SU-DHL-6 (cell line): ENCODE data around the gene GAMT.

Source experiments
- H2AFZ ChIP-seq: fragments of 200-600 bp; sonication (generic); 2 replicates; pipeline ENCODE4 v1.6.1; 2014; ENCODE audit warnings: low read depth, mild to moderate bottlenecking, moderate library complexity, mixed read lengths, antibody characterized with exemption, low read length; ENCODE audit not compliant: severe bottlenecking
- H3F3A ChIP-seq: fragments of 200-600 bp; shearing (Covaris generic); 2 replicates; pipeline ENCODE4 v1.6.0; 2016; ENCODE audit warnings: antibody characterized with exemption, mild to moderate bottlenecking; ENCODE audit not compliant: insufficient read depth
- H3K27ac ChIP-seq: fragments of 200-600 bp; sonication (generic); 2 replicates; pipeline ENCODE4 v1.5.1; 2016; ENCODE audit warnings: low read depth, mild to moderate bottlenecking, low read length, moderate library complexity, mixed read lengths
- H3K27me3 ChIP-seq: fragments of 200-600 bp; sonication (generic), shearing (Covaris generic); 2 replicates; pipeline ENCODE4 v1.6.0; 2014; ENCODE audit warnings: mild to moderate bottlenecking, low read length
- H3K36me3 ChIP-seq: fragments of 200-600 bp; sonication (generic); 2 replicates; pipeline ENCODE4 v1.6.1; 2014; ENCODE audit warnings: mild to moderate bottlenecking, low read length, mixed read lengths
- H3K4me2 ChIP-seq: fragments of 300-600, 200-600 bp; shearing (Covaris generic), sonication (generic); 2 replicates; pipeline ENCODE4 v1.6.0; 2014; ENCODE audit warnings: low read length, low read depth, mild to moderate bottlenecking; ENCODE audit not compliant: poor library complexity, severe bottlenecking
- H3K4me3 ChIP-seq: fragments of 200-600 bp; sonication (generic); 2 replicates; pipeline ENCODE4 v1.5.1; 2014; ENCODE audit warnings: antibody characterized with exemption, low read length, mild to moderate bottlenecking, mixed read lengths; ENCODE audit not compliant: insufficient read depth, poor library complexity, severe bottlenecking
- H3K79me2 ChIP-seq: fragments of 200-600 bp; sonication (generic); 2 replicates; pipeline ENCODE4 v1.6.1; 2014; ENCODE audit warnings: mild to moderate bottlenecking, low read length, moderate library complexity; ENCODE audit not compliant: insufficient read depth
- H3K9ac ChIP-seq: fragments of 200-600 bp; sonication (generic); 2 replicates; pipeline ENCODE4 v1.7.0; 2014; ENCODE audit warnings: mild to moderate bottlenecking, low read length
- H3K9me2 ChIP-seq: fragments of 200-600 bp; sonication (generic); replicated peaks from 2 replicates; pipeline ENCODE4 v1.6.1; 2014; ENCODE audit warnings: low read length; ENCODE audit not compliant: insufficient read depth
- H3K9me3 ChIP-seq: fragments of 200-600 bp; sonication (generic); 2 replicates; pipeline ENCODE4 v1.6.1; 2014; ENCODE audit warnings: low read length, mixed read lengths; ENCODE audit not compliant: insufficient read depth
- H4K20me1 ChIP-seq: fragments of 200-600 bp; sonication (generic); 2 replicates; pipeline ENCODE4 v1.6.1; 2014; ENCODE audit warnings: low read depth, mild to moderate bottlenecking, antibody characterized with exemption, low read length, moderate library complexity, mixed read lengths
- EZH2phosphoT487 ChIP-seq: fragments of 200-600 bp; sonication (generic), shearing (Covaris generic); conservative IDR thresholded peaks from 2 replicates; pipeline ENCODE4 v1.6.1; 2018; ENCODE audit warnings: mild to moderate bottlenecking, antibody characterized with exemption, low read length, moderate library complexity, mixed read lengths
- TF ChIP-seq, protein P1 (sequence below): fragments of 200-600 bp; sonication (generic); IDR thresholded peaks from one replicate; pipeline ENCODE4 v1.5.1; 2017; ENCODE audit warnings: antibody characterized with exemption, mild to moderate bottlenecking, low read length, moderate library complexity; ENCODE audit not compliant: insufficient read depth, poor library complexity, severe bottlenecking

Gene GAMT

DNA sequence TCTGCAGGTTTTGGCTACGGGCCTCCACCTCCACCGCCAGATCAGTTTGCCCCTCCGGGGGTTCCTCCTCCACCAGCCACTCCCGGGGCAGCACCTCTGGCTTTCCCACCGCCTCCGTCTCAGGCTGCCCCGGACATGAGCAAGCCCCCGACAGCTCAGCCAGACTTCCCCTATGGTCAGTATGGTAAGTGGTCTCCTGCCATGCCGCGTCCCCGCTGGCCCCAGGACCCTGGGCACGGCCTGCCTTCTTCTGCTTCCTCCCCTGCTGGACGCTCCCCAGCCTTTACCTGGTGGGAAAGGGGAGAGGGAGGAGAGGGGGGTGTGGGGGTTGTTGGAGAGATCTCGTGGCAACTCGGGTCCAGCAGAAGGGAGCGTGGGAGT lies 31.2 kb upstream of the GAMT start:
- no peak overlapping the region for H3K9ac ChIP-seq
- no peak overlapping the region for H2AFZ ChIP-seq
- peaks cover 18% of the 10 kb centered on the region for H3F3A ChIP-seq
- no peaks in the 10 kb centered on the region for H3K9me2 ChIP-seq
- H4K20me1 ChIP-seq: no peaks in the 10 kb centered on the region
- H3K36me3 ChIP-seq: peaks cover 11% of the 10 kb centered on the region; the same call in 1 of the 2 replicates
- H3K27ac ChIP-seq: no peak overlapping the region
- TF ChIP-seq EZH2phosphoT487: no peak
- TF ChIP-seq, protein P1, sequence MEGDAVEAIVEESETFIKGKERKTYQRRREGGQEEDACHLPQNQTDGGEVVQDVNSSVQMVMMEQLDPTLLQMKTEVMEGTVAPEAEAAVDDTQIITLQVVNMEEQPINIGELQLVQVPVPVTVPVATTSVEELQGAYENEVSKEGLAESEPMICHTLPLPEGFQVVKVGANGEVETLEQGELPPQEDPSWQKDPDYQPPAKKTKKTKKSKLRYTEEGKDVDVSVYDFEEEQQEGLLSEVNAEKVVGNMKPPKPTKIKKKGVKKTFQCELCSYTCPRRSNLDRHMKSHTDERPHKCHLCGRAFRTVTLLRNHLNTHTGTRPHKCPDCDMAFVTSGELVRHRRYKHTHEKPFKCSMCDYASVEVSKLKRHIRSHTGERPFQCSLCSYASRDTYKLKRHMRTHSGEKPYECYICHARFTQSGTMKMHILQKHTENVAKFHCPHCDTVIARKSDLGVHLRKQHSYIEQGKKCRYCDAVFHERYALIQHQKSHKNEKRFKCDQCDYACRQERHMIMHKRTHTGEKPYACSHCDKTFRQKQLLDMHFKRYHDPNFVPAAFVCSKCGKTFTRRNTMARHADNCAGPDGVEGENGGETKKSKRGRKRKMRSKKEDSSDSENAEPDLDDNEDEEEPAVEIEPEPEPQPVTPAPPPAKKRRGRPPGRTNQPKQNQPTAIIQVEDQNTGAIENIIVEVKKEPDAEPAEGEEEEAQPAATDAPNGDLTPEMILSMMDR: no peak
- no peak overlapping the region for H3K4me2 ChIP-seq
- peaks cover 6% of the 10 kb centered on the region; the same call in 1 of the 2 replicates for H3K79me2 ChIP-seq
- H3K27me3 ChIP-seq: no peaks in the 10 kb centered on the region
- H3K4me3 ChIP-seq: no peak overlapping the region
- no peaks in the 10 kb centered on the region for H3K9me3 ChIP-seq

DNA sequence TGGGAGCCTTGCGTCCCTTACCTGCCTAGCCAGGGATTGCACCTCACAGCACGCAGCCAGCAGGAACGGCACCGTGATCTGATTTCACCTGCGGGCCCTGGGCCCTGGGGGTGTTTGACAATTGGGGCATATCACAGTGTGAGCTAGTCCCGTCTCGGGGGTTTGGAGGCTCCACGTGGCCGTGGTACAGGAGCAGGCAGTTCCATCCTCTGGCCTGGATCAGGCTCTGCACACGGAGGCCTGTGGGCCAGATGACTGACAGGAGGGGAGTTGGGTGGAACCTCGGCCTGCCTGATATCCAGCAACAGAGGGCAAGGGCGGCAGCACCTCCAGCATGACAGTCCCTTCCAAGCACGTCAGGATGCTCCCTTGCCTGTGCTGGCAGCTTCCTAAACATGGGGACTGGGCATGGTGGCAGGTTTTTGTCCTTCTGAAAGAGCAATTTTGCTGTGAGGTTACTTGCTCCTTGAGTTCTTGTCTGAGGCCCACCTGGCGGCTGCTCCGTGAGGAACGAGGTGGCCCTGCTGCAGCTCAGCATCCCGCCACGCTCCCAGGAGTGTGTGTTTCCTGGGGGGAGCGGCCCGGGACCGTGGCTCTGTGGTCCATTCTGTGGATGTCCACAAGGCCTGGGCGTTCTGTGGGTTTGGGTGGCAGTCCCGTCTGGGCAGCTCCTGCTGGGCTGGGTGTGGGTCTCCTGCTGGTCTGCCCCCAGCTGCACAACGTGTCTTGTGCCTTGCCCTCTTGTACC lies 30.6 kb upstream of the GAMT start:
- Histone ChIP-seq H3K9ac (no peak overlapping the region), H3K9me2 (no peaks in the 10 kb centered on the region), H3K36me3 (peaks cover 11% of the 10 kb centered on the region; the same call in 1 of the 2 replicates), H3K27me3 (no peaks in the 10 kb centered on the region), H3F3A (peaks cover 14% of the 10 kb centered on the region), H3K27ac (no peak overlapping the region), H2AFZ (no peak overlapping the region), H3K79me2 (peaks cover 9% of the 10 kb centered on the region), H3K4me3 (no peak overlapping the region), H3K9me3 (no peaks in the 10 kb centered on the region), H4K20me1 (no peaks in the 10 kb centered on the region), H3K4me2 (no peak overlapping the region)
- TF ChIP-seq, protein P1: no peak
- TF ChIP-seq EZH2phosphoT487: no peak

DNA sequence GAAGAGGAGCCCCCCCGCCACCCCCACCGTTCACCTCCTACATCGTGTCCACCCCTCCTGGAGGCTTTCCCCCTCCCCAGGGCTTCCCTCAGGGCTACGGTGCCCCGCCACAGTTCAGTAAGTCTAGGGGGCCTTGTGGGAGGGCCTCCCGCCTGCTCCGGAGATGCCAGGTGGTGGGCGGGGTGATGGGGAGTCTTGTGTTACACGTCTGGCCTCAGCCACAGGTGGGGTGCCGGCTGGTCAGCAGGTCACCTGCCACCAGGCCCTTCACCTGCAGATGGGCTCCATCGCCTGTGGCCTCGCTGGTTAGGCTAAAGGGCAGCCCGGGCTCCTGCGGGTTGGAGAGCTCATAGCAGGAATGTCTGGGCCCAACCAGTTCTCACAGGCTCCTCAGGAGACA lies 28.9 kb upstream of the GAMT start:
- peaks cover 11% of the 10 kb centered on the region; the same call in 1 of the 2 replicates for H3K36me3 ChIP-seq
- peaks cover 13% of the 10 kb centered on the region for H3K79me2 ChIP-seq
- H3K27me3 ChIP-seq: no peaks in the 10 kb centered on the region

More for the DNA sequence above, 28.9 kb upstream of the GAMT start:
- Histone ChIP-seq H3K9me2 (no peaks in the 10 kb centered on the region), H3K9me3 (no peaks in the 10 kb centered on the region), H3K27ac (no peak overlapping the region), H4K20me1 (no peaks in the 10 kb centered on the region), H3K4me2 (no peak overlapping the region), H2AFZ (no peak overlapping the region), H3F3A (peaks cover 4% of the 10 kb centered on the region), H3K9ac (no peak overlapping the region), H3K4me3 (no peak overlapping the region)
- TF ChIP-seq, protein P1: no peak
- TF ChIP-seq EZH2phosphoT487: no peak
